SU-DHL-6 (cell line): ENCODE results near the gene PRKAR1B.

Experiments
- H2AFZ ChIP-seq: fragments of 200-600 bp; sonication (generic); 2 replicates; pipeline ENCODE4 v1.6.1; 2014; ENCODE audit warnings: low read depth, mild to moderate bottlenecking, moderate library complexity, mixed read lengths, antibody characterized with exemption, low read length; ENCODE audit not compliant: severe bottlenecking
- H3F3A ChIP-seq: fragments of 200-600 bp; shearing (Covaris generic); 2 replicates; pipeline ENCODE4 v1.6.0; 2016; ENCODE audit warnings: antibody characterized with exemption, mild to moderate bottlenecking; ENCODE audit not compliant: insufficient read depth
- H3K27ac ChIP-seq: fragments of 200-600 bp; sonication (generic); 2 replicates; pipeline ENCODE4 v1.5.1; 2016; ENCODE audit warnings: low read depth, mild to moderate bottlenecking, low read length, moderate library complexity, mixed read lengths
- H3K27me3 ChIP-seq: fragments of 200-600 bp; sonication (generic), shearing (Covaris generic); 2 replicates; pipeline ENCODE4 v1.6.0; 2014; ENCODE audit warnings: mild to moderate bottlenecking, low read length
- H3K36me3 ChIP-seq: fragments of 200-600 bp; sonication (generic); 2 replicates; pipeline ENCODE4 v1.6.1; 2014; ENCODE audit warnings: mild to moderate bottlenecking, low read length, mixed read lengths
- H3K4me2 ChIP-seq: fragments of 300-600, 200-600 bp; shearing (Covaris generic), sonication (generic); 2 replicates; pipeline ENCODE4 v1.6.0; 2014; ENCODE audit warnings: low read length, low read depth, mild to moderate bottlenecking; ENCODE audit not compliant: poor library complexity, severe bottlenecking
- H3K4me3 ChIP-seq: fragments of 200-600 bp; sonication (generic); 2 replicates; pipeline ENCODE4 v1.5.1; 2014; ENCODE audit warnings: antibody characterized with exemption, low read length, mild to moderate bottlenecking, mixed read lengths; ENCODE audit not compliant: insufficient read depth, poor library complexity, severe bottlenecking
- H3K79me2 ChIP-seq: fragments of 200-600 bp; sonication (generic); 2 replicates; pipeline ENCODE4 v1.6.1; 2014; ENCODE audit warnings: mild to moderate bottlenecking, low read length, moderate library complexity; ENCODE audit not compliant: insufficient read depth
- H3K9ac ChIP-seq: fragments of 200-600 bp; sonication (generic); 2 replicates; pipeline ENCODE4 v1.7.0; 2014; ENCODE audit warnings: mild to moderate bottlenecking, low read length
- H3K9me2 ChIP-seq: fragments of 200-600 bp; sonication (generic); replicated peaks from 2 replicates; pipeline ENCODE4 v1.6.1; 2014; ENCODE audit warnings: low read length; ENCODE audit not compliant: insufficient read depth
- H3K9me3 ChIP-seq: fragments of 200-600 bp; sonication (generic); 2 replicates; pipeline ENCODE4 v1.6.1; 2014; ENCODE audit warnings: low read length, mixed read lengths; ENCODE audit not compliant: insufficient read depth
- H4K20me1 ChIP-seq: fragments of 200-600 bp; sonication (generic); 2 replicates; pipeline ENCODE4 v1.6.1; 2014; ENCODE audit warnings: low read depth, mild to moderate bottlenecking, antibody characterized with exemption, low read length, moderate library complexity, mixed read lengths
- CTCF ChIP-seq: fragments of 200-600 bp; sonication (generic); IDR thresholded peaks from one replicate; pipeline ENCODE4 v1.5.1; 2017; ENCODE audit warnings: antibody characterized with exemption, mild to moderate bottlenecking, low read length, moderate library complexity; ENCODE audit not compliant: insufficient read depth, poor library complexity, severe bottlenecking
- EZH2phosphoT487 ChIP-seq: fragments of 200-600 bp; sonication (generic), shearing (Covaris generic); conservative IDR thresholded peaks from 2 replicates; pipeline ENCODE4 v1.6.1; 2018; ENCODE audit warnings: mild to moderate bottlenecking, antibody characterized with exemption, low read length, moderate library complexity, mixed read lengths

The PRKAR1B gene

GRCh38 chr7:759569-759968 lies 32.5 kb upstream of the PRKAR1B start:
- Histone ChIP-seq H3K9ac (no peak overlapping the region), H4K20me1 (no peaks in the 10 kb centered on the region), H3F3A (no peaks in the 10 kb centered on the region), H3K9me3 (no peaks in the 10 kb centered on the region), H3K27ac (no peak overlapping the region), H3K9me2 (no peaks in the 10 kb centered on the region), H3K36me3 (no peaks in the 10 kb centered on the region), H3K4me2 (no peak overlapping the region), H3K27me3 (no peaks in the 10 kb centered on the region), H3K79me2 (no peaks in the 10 kb centered on the region), H3K4me3 (no peak overlapping the region), H2AFZ (no peak overlapping the region)
- TF ChIP-seq EZH2phosphoT487 (no peak), CTCF (no peak)

- H3K4me3 ChIP-seq = no peak overlapping the region
- TF ChIP-seq CTCF (no peak), EZH2phosphoT487 (no peak)
These were observed 30.7 kb upstream of the PRKAR1B start for GRCh38 chr7:757741-758163.

GRCh38 chr7:756928-757560 lies 30.0 kb upstream of the PRKAR1B start:
- Histone ChIP-seq H3K4me3 (no peak overlapping the region), H3K9me2 (no peaks in the 10 kb centered on the region), H3K27ac (no peak overlapping the region), H3K36me3 (no peaks in the 10 kb centered on the region), H3K9me3 (no peaks in the 10 kb centered on the region), H4K20me1 (no peaks in the 10 kb centered on the region), H3K79me2 (no peaks in the 10 kb centered on the region), H3K9ac (no peak overlapping the region), H3K4me2 (no peak overlapping the region), H3F3A (no peaks in the 10 kb centered on the region), H3K27me3 (no peaks in the 10 kb centered on the region), H2AFZ (no peak overlapping the region)
- TF ChIP-seq EZH2phosphoT487 (no peak), CTCF (no peak)

More at GRCh38 chr7:757741-758163, 30.7 kb upstream of the PRKAR1B start:
- Histone ChIP-seq H3K9me2 (no peaks in the 10 kb centered on the region), H3K9me3 (no peaks in the 10 kb centered on the region), H3K36me3 (no peaks in the 10 kb centered on the region), H3F3A (no peaks in the 10 kb centered on the region), H3K27me3 (no peaks in the 10 kb centered on the region), H3K4me2 (no peak overlapping the region), H2AFZ (no peak overlapping the region), H3K27ac (no peak overlapping the region), H3K9ac (no peak overlapping the region), H3K79me2 (no peaks in the 10 kb centered on the region), H4K20me1 (no peaks in the 10 kb centered on the region)
